HepG2 (cell line): Measurements from ENCODE around the gene CSNK1D. TPM values are rescaled to one million over a fixed set of nuclear protein-coding genes. Genes with fewer than 3 reads are reported as not detected.

Experiments
- AGO1 ChIP-seq: fragments of 200-400 bp; formaldehyde crosslinking; IDR thresholded peaks from 2 replicates; pipeline ENCODE4 v1.6.1; 2017; ENCODE audit warnings: mild to moderate bottlenecking, low read depth, low read length, moderate library complexity; ENCODE audit not compliant: poor library complexity, severe bottlenecking
- FOXC1 ChIP-seq: sonication (generic); formaldehyde crosslinking; IDR thresholded peaks from 2 replicates; pipeline ENCODE4 v1.8.0; 2022; ENCODE audit warnings: mild to moderate bottlenecking, missing genetic modification reagents, borderline replicate concordance
- HCFC1 ChIP-seq: fragments of 150-350 bp; IDR thresholded peaks from 2 replicates; pipeline ENCODE4 v1.6.1; 2014; ENCODE audit warnings: low read depth, low read length
- KDM1A ChIP-seq: IDR thresholded peaks from 2 replicates; pipeline ENCODE4 v1.6.1; 2016; ENCODE audit warnings: missing compliant biosample characterization
- RXRB ChIP-seq: IDR thresholded peaks from 2 replicates; pipeline ENCODE4 v1.6.1; 2016; ENCODE audit warnings: borderline replicate concordance, missing genetic modification reagents, missing compliant biosample characterization
- SPEN ChIP-seq: sonication (generic); formaldehyde crosslinking; IDR thresholded peaks from 2 replicates; pipeline ENCODE4 v1.5.1; 2020; ENCODE audit warnings: low read depth, mild to moderate bottlenecking, missing genetic modification reagents
- YY1 ChIP-seq: IDR thresholded peaks from 2 replicates; pipeline ENCODE4 v1.6.1; 2011; ENCODE audit warnings: low read length, low read depth, moderate library complexity, mild to moderate bottlenecking; ENCODE audit not compliant: insufficient read depth, insufficient replicate concordance
- ZEB1 ChIP-seq: IDR thresholded peaks from 2 replicates; pipeline ENCODE4 v1.6.1; 2012; ENCODE audit warnings: mild to moderate bottlenecking, low read depth, inconsistent platforms; ENCODE audit not compliant: insufficient replicate concordance
- ZNF260 ChIP-seq: sonication (generic); formaldehyde crosslinking; IDR thresholded peaks from 2 replicates; pipeline ENCODE4 v1.4.0; 2020; ENCODE audit warnings: missing genetic modification reagents, low read depth, mild to moderate bottlenecking, borderline replicate concordance
- ZNF280B ChIP-seq: sonication (generic); formaldehyde crosslinking; IDR thresholded peaks from 2 replicates; pipeline ENCODE4 v1.5.0; 2020; ENCODE audit warnings: missing genetic modification reagents, mild to moderate bottlenecking, borderline replicate concordance
- ZNF407 ChIP-seq: sonication (generic); formaldehyde crosslinking; IDR thresholded peaks from one replicate; pipeline ENCODE4 v1.5.1; 2020; ENCODE audit warnings: mild to moderate bottlenecking, missing genetic modification reagents; ENCODE audit errors: not compliant biosample characterization
- ZNF441 ChIP-seq: sonication (generic); formaldehyde crosslinking; IDR thresholded peaks from 2 replicates; pipeline ENCODE4 v1.7.0; 2021; ENCODE audit warnings: missing genetic modification reagents, borderline replicate concordance
- ZNF737 ChIP-seq: sonication (generic); formaldehyde crosslinking; IDR thresholded peaks from 2 replicates; pipeline ENCODE4 v1.5.0; 2020; ENCODE audit warnings: missing genetic modification reagents, mild to moderate bottlenecking, borderline replicate concordance
- ZNF747 ChIP-seq: sonication (generic); formaldehyde crosslinking; IDR thresholded peaks from 2 replicates; pipeline ENCODE4 v1.8.1; 2023; ENCODE audit warnings: missing genetic modification reagents, mild to moderate bottlenecking, borderline replicate concordance
- ZNF768 ChIP-seq: sonication (generic); formaldehyde crosslinking; IDR thresholded peaks from 2 replicates; pipeline ENCODE4 v1.4.0; 2020; ENCODE audit warnings: missing genetic modification reagents
- ZNF770 ChIP-seq: sonication (generic); formaldehyde crosslinking; IDR thresholded peaks from 2 replicates; pipeline ENCODE4 v1.5.0; 2020; ENCODE audit warnings: mild to moderate bottlenecking, missing genetic modification reagents
- polyA plus RNA-seq, 8 experiments: library from polyadenylated mRNA; depleted of rRNA in 3 of 8; stranded (reverse) in 7 of 8; unstranded in 1 of 8; fragments of >200 nt; fragmentation: Illumina TruSeq in 4 of 8; extraction: Trizol in 4 of 8; gene quantifications; 2 replicates each; pipeline versions ENCODE4 v1.2.1 to v1.2.3, GENCODE V29; 2011 to 2016; ENCODE audit warnings: low read depth in 4 of 8, missing spikeins in 1 of 8, mixed read lengths in 1 of 8; ENCODE audit not compliant: insufficient read depth in 1 of 8
- total RNA-seq, 5 experiments: library from RNA; depleted of rRNA; stranded (reverse); fragments of >200 nt; fragmentation: Illumina TruSeq; extraction: Trizol; gene quantifications; 2 replicates each; pipeline ENCODE4 v1.2.3, GENCODE V29; 2016; ENCODE audit warnings: low read depth in 1 of 5

The CSNK1D gene
- total and polyA plus RNA-seq, 2 of the 13 experiments (the other 11 are each of a cell fraction or from before 2014, with no cell fraction given) = 31.5 to 128 TPM

GRCh38 chr17:82300707-82301270 is 27.3 kb upstream of the CSNK1D start (continued):
- TF ChIP-seq ZNF770 (CRISPR knock-in tag) (peak; percentile 55; the same call in 1 of the 2 replicates), ZNF768 (CRISPR knock-in tag) (peak; percentile 69; the same call in 1 of the 2 replicates), ZNF737 (CRISPR knock-in tag) (0 out of 2 replicates have a peak, but pooled peaks have one; percentile 37), ZEB1 (no peak), AGO1 (peak; percentile 67), ZNF747 (CRISPR knock-in tag) (peak; percentile 44; the same call in 1 of the 2 replicates), ZNF260 (0 out of 2 replicates have a peak, but pooled peaks have one; percentile 69), ZNF441 (CRISPR knock-in tag) (no peak), FOXC1 (CRISPR knock-in tag) (peak; percentile 42; the same call in 1 of the 2 replicates), SPEN (CRISPR knock-in tag) (0 out of 2 replicates have a peak, but pooled peaks have one; percentile 49), ZNF280B (peak; percentile 38; the same call in 1 of the 2 replicates), RXRB (CRISPR knock-in tag) (peak; percentile 67; the same call in 1 of the 2 replicates), ZNF407 (CRISPR knock-in tag) (peak; percentile 18), KDM1A (CRISPR knock-in tag) (0 out of 2 replicates have a peak, but pooled peaks have one; percentile 49), HCFC1 (no peak), YY1 (peak; percentile 61)
